ENCODE results near the gene SLC4A2.

Gene SLC4A2

DNA sequence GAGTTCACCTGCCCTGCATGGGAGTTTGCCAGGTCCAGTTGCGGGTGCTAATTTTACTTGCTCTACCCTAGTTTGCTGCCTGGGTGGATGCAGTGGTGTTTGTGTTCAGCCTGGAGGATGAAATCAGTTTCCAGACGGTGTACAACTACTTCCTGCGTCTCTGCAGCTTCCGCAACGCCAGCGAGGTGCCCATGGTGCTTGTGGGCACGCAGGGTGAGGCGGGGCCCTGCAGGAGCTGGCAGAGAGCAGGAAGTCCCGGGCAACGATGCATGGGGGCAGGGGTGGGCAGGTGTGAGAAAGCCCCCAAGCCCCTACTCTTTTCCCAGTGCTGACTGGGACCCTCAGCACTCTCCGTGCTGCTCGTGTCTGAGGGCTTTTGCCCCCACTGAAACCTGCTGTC, 58.2 kb downstream of the SLC4A2 start:
- DNase-seq: no peak

DNA sequence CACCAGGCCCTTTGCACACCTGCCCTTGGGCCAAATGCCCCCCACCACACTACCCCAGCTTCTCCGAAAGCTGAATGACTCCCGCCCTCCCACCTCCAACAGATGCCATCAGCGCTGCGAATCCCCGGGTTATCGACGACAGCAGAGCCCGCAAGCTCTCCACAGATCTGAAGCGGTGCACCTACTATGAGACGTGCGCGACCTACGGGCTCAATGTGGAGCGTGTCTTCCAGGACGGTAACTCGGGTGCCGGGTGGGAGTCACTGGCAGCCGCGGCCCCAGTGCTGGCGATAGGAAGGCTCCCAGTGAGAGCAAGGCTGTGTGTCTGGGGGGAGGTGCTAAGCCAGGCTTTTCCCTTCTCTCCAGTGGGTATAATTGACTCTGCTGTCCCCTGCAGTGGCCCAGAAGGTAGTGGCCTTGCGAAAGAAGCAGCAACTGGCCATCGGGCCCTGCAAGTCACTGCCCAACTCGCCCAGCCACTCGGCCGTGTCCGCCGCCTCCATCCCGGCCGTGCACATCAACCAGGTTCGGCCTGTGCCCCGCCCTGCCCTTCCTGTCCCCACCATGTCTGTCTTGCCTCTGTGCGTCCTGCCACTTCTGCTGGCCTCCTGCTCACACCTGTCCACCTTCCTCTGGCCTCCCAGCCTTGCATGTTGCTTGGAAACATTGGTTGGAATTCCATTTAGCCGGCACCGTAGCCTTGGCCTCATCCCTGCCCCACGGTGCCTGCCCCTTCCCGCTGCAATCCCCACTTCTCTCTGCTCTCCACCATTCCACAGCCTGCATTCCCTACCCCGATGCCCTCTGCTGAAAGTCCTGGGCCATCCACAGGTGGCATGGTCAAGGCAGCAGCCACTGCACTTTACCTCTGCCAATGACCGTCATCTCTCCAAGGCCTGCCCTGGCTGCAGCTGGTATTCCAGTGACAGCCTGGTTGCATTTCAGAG, 59.0 kb downstream of the SLC4A2 start:
- DNase-seq: no peak

DNA sequence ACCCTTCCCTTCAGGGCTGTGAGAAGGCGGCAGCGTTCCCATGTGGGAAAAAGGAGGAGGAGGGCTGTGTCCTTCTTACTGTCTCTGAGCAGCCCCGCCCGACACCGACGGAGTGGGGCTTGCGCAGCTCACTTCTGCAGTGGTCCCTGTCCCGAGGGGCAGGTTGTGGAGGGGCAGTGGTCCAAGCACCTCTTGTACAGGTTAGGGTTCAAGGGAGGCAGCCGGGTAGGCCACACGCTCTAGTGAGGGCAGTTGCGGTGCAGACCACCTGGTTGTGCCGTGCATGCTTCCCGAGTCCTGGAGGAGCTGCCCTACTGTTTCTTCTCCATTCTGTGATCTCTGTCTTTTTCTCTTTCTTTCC, 59.6 kb downstream of the SLC4A2 start:
- no peak for DNase-seq

DNA sequence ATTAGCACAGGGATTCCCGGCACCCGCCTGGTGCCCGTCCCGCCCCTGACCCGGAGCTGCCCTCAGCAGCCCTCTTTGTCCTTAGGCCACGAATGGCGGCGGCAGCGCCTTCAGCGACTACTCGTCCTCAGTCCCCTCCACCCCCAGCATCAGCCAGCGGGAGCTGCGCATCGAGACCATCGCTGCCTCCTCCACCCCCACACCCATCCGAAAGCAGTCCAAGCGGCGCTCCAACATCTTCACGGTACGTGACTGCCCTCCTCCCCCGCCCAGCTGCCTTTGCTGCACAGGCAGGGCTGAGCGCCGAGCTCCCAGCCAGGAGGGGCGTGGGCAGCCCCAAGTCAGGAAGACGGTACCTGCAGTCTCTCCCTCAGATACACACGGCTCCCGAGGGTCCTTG, 60.5 kb downstream of the SLC4A2 start:
- DNase-seq: no peak

DNA sequence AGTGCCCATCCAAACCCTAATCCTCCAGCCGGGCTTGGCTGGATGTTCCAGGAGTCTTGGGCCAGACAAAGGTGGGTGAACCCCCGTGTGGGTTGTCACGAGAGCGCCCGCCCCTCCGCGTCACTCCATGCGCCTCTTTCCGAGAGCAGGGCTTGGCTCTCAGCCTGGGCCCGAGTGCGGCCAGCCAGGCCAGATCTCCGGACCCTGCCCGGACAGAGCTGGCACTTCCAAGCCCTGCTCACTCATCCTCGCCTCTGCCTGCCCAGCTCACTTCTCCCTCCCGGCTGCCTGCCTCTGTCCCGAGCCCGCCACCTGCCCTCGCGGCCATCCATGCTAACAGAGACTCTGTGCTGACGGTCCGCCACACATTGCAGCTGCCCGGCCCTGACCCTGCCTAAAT, 61.5 kb downstream of the SLC4A2 start:
- DNase-seq: no peak

DNA sequence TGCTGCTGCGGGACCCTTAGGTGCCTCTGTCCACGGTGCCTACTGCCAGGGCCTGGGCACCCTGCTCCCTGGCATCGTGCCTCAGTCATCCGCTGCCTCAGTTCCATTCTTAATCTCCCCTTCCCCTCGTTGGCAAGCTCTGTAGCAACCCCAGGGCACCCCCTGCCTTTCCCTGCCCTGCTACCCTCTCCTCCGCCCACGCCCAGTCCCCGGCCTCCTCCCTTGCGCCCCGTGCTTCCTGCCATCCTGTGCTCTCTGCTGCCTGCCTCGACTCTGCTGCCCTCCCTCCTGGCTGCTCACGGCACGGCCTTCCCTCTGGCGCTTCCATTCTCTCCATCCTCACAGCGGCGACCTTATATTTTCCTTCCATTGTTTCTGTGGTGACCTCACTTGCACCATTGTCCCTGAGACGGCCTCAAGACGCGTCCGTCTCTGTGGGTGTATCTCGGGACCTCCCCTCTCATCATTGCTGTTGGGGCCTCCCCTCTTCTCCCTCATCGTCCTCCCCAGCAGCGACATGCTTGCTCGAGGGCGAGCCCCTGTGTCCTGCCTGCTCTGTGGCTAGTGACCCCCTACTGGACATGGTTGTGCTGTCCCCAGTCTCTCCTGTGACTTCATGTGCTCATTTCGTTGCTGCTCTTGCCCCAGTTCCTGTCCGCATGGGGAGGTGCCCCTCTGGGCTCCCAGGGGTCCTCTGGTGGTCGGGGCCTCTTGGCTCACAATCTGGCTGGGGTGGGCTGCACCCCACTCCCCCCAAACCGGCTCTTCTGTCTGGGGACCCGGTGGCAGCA, 62.2 kb downstream of the SLC4A2 start:
- no peak for DNase-seq

DNA sequence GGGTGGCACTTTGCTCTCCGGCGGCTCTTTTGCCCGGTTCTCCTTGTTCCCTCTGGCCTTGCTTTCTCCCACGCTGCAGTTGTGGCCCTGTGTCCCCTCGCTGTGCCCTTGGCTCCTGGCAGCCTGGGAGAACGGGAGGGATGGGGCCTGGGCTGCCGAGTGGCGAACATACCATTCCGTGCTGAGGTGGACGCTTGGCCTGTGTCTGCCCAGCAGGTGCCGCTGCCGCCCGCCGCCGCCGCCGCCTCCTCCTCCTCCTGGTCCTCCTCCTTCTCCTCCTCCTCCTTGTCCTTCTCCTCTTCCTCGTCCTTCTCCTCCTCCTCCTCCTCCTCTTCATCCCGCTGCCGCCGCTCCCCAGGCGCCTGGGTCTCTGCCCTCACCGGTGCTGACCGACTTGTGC, 62.9 kb downstream of the SLC4A2 start:
- DNase-seq: no peak

DNA sequence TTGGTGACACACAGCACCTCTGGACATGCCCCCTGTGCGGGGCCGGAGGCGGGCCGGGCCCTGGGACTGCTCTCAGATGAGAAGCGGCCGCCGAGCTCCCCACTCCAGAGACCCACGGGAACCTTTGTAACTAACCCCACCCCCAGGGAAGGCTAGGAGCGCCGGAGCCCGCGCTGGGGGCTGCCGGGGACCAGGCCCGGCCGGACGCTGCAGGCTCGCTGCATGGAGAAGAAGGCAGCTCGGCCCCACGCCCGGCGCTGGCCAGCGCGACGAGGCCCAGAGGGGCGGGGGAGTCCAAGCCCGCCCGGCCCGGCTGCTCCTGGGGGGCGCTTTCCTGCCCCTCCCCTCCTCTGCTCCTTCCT, 63.4 kb downstream of the SLC4A2 start:
- no peak for DNase-seq

DNA sequence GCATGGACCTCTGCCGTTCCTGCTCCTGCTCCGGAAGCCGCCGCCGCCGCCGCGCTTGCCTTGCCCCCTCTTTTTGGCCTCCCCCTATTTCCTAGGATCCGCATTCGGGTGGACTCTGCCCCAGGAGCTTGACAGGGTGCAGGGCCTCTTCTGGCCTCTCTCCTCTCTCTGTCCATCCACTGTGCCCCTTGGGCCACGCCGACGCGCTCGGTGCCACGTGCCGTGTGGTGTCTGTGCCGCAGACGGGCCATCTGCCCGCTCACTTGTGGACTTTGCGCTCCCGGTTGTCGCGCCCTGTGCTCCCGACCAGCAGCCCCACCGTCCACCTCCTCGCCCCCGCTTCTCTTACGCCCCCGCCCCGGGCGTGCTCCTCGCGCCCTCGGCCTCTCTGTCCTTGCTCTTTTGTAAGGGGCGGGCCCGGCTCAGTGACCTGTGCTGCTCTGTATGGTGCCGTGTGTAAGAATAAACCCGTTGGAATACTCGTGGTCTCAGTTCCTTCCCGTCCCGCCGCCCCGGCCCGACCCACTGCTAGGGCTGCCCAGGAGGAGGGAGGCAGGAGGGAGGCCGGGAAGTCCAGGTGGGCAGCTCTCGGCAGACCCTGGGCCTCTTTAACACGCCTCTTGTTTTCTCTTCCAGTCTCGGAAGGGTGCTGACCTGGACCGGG, 63.9 kb downstream of the SLC4A2 start:
- no peak for DNase-seq

DNA sequence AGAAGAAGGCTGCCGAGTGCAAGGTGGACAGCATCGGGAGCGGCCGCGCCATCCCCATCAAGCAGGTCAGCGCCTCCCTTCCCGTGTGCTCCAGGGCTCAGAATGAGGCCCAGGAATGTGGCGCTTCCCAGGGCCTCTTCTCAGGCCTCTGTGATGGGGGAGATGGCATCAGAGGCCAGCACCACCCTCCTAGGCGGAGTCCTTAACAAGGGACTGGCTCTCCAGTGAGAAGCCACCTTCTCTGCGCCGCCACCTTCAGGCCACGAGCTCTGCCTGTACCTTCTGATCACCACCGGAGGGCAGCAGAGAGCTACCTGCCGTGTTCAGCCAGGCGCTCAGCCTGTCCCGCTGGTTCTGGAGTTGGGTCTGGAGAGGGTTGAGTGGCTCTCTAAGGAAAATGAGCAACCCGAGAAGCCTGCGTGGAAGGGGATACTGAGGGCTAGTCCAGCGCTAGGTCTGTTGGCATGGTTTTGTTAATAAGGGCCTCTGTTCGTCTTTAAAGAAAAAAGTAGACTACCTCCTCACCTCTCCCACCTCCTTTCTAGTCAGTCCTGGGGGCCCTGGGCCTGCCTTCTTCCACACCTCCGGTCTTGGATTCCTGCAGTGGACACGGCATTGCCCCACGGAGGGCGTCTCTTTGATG, 64.6 kb downstream of the SLC4A2 start:
- DNase-seq: peak; percentile 77

DNA sequence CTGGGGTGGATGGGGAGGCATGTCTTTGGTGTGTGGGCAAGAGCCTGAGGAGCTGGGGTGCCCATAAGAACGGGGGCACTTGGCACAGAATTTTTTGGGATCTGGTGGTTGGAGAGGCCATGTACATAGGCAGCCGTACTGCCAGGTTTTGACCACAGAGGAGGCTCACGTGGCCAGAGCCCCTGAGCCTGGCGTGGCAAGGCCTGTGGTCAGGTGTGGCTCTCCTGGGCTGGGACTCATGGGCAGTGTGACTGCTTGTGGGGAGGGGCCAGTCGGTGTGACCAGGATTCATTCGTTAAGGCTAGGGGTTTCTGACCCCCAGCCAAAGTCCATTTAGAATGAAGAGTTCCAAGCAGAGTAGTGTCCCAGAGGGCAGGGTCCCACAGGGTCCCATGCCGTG, 65.1 kb downstream of the SLC4A2 start:
- DNase-seq: no peak

DNA sequence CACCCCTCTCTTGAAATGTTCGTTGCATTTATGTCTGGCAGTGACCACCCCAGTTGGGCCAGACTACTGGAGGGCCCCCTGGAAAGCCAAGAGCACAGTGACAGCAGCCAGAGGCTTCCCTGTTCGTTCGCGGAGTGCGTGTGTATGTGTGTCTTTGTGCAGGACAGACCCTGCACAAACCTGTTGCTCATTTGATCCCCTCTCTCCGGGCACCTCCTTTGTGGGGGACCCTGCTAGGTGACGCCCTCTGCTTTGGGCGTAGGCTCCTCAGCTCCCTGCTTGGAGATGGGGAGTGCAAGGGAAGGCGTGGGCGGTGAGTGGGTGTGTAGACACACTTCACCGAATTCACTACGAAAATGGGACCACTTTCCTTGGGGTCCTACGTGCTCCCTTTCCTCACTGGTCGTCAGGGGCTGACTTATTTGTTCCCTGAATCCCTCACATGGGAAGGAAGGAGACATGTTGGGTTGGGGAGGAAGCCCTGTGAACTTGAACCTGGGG, 65.6 kb downstream of the SLC4A2 start:
- DNase-seq: no peak

DNA sequence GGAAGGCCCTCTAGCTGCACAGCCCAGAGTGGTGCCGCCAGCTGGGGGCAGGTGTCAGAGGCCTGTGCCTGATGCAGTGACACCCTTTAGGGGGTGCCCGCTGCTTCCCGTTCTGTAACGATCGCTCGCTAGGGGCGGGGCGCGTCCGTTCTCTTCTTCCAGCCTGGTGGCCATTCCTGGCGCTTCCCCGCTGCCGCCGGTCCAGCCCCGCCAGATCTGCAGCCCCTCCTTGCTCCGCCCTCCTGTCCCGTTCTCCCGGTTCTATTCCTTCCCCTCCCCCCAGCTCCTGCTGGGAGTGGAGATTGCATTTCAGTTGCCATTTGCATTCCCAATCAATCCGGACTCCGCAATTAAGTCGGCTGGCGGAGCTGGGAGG, 66.1 kb downstream of the SLC4A2 start:
- DNase-seq: peak; percentile 42

DNA sequence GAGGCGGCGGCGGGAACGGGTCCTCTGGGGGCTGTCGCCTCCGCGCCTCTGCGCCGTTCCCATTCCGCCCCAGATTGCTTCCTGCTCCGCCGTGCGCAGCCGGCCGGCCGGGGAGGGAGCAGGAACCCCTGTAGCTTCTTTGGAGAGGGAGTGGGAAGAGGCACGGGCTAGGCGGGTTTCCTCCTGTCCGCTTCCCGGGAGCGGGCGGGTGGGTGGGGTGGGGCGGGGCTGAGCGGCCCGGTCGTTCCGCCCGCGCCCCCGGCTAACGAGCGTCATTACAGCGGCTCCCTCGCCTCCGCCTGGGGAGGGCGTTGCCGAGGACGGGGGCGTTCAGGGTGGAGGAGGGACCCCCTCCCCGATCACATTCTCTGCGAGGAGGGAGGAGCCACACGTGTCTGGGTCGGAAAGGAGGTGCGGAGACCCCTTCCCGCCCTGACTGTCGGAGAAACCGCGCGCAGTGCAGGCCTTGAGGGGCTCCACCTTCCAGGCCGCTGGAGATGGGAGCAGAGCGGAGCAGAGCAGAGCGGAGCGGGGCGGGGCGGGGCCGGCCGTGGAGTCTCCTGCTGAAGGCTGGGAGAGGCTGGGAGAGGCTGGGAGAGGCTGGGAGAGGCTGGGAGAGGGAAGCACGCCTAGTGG, 66.6 kb downstream of the SLC4A2 start:
- DNase-seq: no peak
